HepG2 (cell line): ENCODE measurements around the gene INO80B. TPM values are rescaled to one million over a fixed set of nuclear protein-coding genes. Genes with fewer than 3 reads are reported as not detected.
A peak's percentile ranks its signal among the peaks of the same experiment; 100 is the strongest.

Experiments used
- ATAC-seq: fragments of 200-7000 bp; cut with Tn5 transposase; 3 replicates; pipeline ENCODE4 v1.9.1; 2020; ENCODE audit warnings: mild to moderate bottlenecking, moderate library complexity
- BruUV-seq: library from RNA; stranded (reverse); fragments of 400-500 nt; replicated peaks from 2 replicates; lab custom pipeline; 2021; lab: Mats Ljungman, UMichigan
- CTCF ChIA-PET: fragments of 300-600 bp; formaldehyde crosslinking; extraction: SDS; loops from one replicate; lab custom pipeline; 2021; ENCODE audit warnings: low total read pairs, inconsistent platforms, low intra/inter-chr PET ratio; lab: Yijun Ruan, JAX
- POLR2A ChIA-PET: fragments of 350-600 bp; sonication (Branson Sonifier 250); formaldehyde crosslinking; loops from one replicate; lab custom pipeline; 2020; ENCODE audit warnings: antibody characterized with exemption, inconsistent platforms; lab: Yijun Ruan, JAX
- DNase-seq: peaks from one replicate; pipeline ENCODE4 v3.0.0-alpha.2; 2015; ENCODE audit warnings: low spot score
- FAIRE-seq: peaks from 3 replicates; lab custom pipeline; 2011; peaks lifted over from hg19 to GRCh38; lab: Jason Lieb, UNC
- H2AFZ ChIP-seq: one replicate; pipeline ENCODE4 v1.6.1; 2011; ENCODE audit warnings: low read length, inconsistent platforms
- H3K27ac ChIP-seq: fragments of 300-600 bp; 3 replicates; pipeline ENCODE4 v1.8.0; 2011; ENCODE audit warnings: mixed run types, mild to moderate bottlenecking, mixed read lengths, low read length, inconsistent platforms; ENCODE audit not compliant: insufficient read depth; ENCODE audit errors: extremely low read length
- H3K27me3 ChIP-seq, 2 experiments: fragments of 200-600 bp in 1 of 2; 2 replicates in 1 of 2; 3 replicates in 1 of 2; pipeline versions ENCODE4 v1.6.0 to v1.8.0; 2011; ENCODE audit warnings: low read length in 2 of 2, mild to moderate bottlenecking in 2 of 2, moderate library complexity in 2 of 2, inconsistent platforms in 1 of 2; ENCODE audit not compliant: insufficient read depth in 2 of 2, control insufficient read depth in 1 of 2
- H3K36me3 ChIP-seq, 2 experiments: fragments of 200-600 bp in 1 of 2; replicated peaks in 1 of 2; 2 replicates in 1 of 2; 3 replicates in 1 of 2; pipeline versions ENCODE4 v1.5.1 to v1.8.0; 2011; ENCODE audit warnings: low read length in 2 of 2, inconsistent platforms in 1 of 2; ENCODE audit not compliant: insufficient read depth in 2 of 2, control insufficient read depth in 1 of 2
- H3K4me1 ChIP-seq: 2 replicates; pipeline ENCODE4 v1.5.1; 2012; ENCODE audit warnings: low read length, inconsistent platforms; ENCODE audit not compliant: insufficient read depth
- H3K4me2 ChIP-seq: 2 replicates; pipeline ENCODE4 v1.6.0; 2011; ENCODE audit warnings: low read depth, low read length, inconsistent platforms
- H3K4me3 ChIP-seq, 3 experiments: fragments of 200-600 bp in 1 of 3; sonication (generic), shearing (Covaris generic) in 1 of 3; replicated peaks in 1 of 3; 2 replicates each; pipeline ENCODE4 v1.5.1; 2011 to 2016; ENCODE audit warnings: low read length in 3 of 3, inconsistent platforms in 2 of 3, low read depth in 2 of 3, mild to moderate bottlenecking in 2 of 3, control low read depth in 1 of 3, mixed read lengths in 1 of 3; ENCODE audit not compliant: insufficient read depth in 1 of 3
- H3K79me2 ChIP-seq: one replicate; pipeline ENCODE4 v1.6.1; 2011; ENCODE audit warnings: low read length, inconsistent platforms; ENCODE audit not compliant: insufficient read depth
- H3K9ac ChIP-seq: 2 replicates; pipeline ENCODE4 v1.6.0; 2011; ENCODE audit warnings: mild to moderate bottlenecking, low read depth, low read length, inconsistent platforms; ENCODE audit not compliant: insufficient read depth
- H3K9me3 ChIP-seq: 2 replicates; pipeline ENCODE4 v1.5.1; 2012; ENCODE audit warnings: mild to moderate bottlenecking, low read length
- H4K20me1 ChIP-seq: 2 replicates; pipeline ENCODE4 v1.6.0; 2011; ENCODE audit warnings: inconsistent platforms, mild to moderate bottlenecking, low read length, moderate library complexity; ENCODE audit not compliant: insufficient read depth
- AKNA ChIP-seq: sonication (generic); formaldehyde crosslinking; IDR thresholded peaks from 2 replicates; pipeline ENCODE4 v1.4.0; 2020; ENCODE audit warnings: missing genetic modification reagents, borderline replicate concordance
- GABPA ChIP-seq, 2 experiments: IDR thresholded peaks; 2 replicates each; pipeline ENCODE4 v1.6.1; 2011 to 2016; ENCODE audit warnings: low read depth in 2 of 2, low read length in 1 of 2, missing biosample characterization in 1 of 2, missing genetic modification characterization in 1 of 2
- JDP2 ChIP-seq: sonication (generic); formaldehyde crosslinking; IDR thresholded peaks from 2 replicates; pipeline ENCODE4 v1.8.1; 2022; ENCODE audit warnings: missing genetic modification reagents, borderline replicate concordance
- KLF13 ChIP-seq: sonication (generic); formaldehyde crosslinking; IDR thresholded peaks from 2 replicates; pipeline ENCODE4 v1.4.0; 2020; ENCODE audit warnings: mild to moderate bottlenecking, missing genetic modification reagents
- RBM39 ChIP-seq: fragments of 200-400 bp; formaldehyde crosslinking; IDR thresholded peaks from one replicate; pipeline ENCODE4 v1.6.1; 2018; ENCODE audit warnings: antibody characterized with exemption, mild to moderate bottlenecking, low read depth, low read length; ENCODE audit not compliant: poor library complexity, severe bottlenecking
- TEAD2 ChIP-seq: sonication (generic); formaldehyde crosslinking; IDR thresholded peaks from 2 replicates; pipeline ENCODE4 v1.9.0; 2021; ENCODE audit warnings: missing genetic modification reagents
- ZBTB39 ChIP-seq: sonication (generic); formaldehyde crosslinking; IDR thresholded peaks from 2 replicates; pipeline ENCODE4 v1.5.0; 2020; ENCODE audit warnings: missing genetic modification reagents
- ZNF225 ChIP-seq: sonication (generic); formaldehyde crosslinking; IDR thresholded peaks from 2 replicates; pipeline ENCODE4 v1.4.0; 2020; ENCODE audit warnings: mild to moderate bottlenecking, missing genetic modification reagents
- ZNF446 ChIP-seq: sonication (generic); formaldehyde crosslinking; IDR thresholded peaks from 2 replicates; pipeline ENCODE4 v1.5.0; 2020; ENCODE audit warnings: mild to moderate bottlenecking, missing genetic modification reagents
- ZNF577 ChIP-seq: sonication (generic); formaldehyde crosslinking; IDR thresholded peaks from 2 replicates; pipeline ENCODE4 v1.4.0; 2020; ENCODE audit warnings: mild to moderate bottlenecking, low read depth, missing genetic modification reagents, borderline replicate concordance
- WGBS: methylation state at CpG from one replicate; pipeline ENCODE4 v1.1.6; 2017; ENCODE audit warnings: low lambda C conversion rate; 5-methylcytosine and 5-hydroxymethylcytosine counted together
- in situ Hi-C: cut with HindIII; loops from 2 replicates; pipeline ENCODE4 v1.10.0; 2017; ENCODE audit warnings: low pct_unique_long_range_greater_than_20kb; ENCODE audit not compliant: extremely low pct_ligation_motif_present
- intact Hi-C: fragments of 100-400 bp; cut with micrococcal nuclease; formaldehyde crosslinking; loops from one replicate; pipeline ENCODE4 v1.10.0; 2022; ENCODE audit not compliant: unreplicated experiment
- polyA plus RNA-seq, 8 experiments: library from polyadenylated mRNA; depleted of rRNA in 3 of 8; stranded (reverse) in 7 of 8; unstranded in 1 of 8; fragments of >200 nt; fragmentation: Illumina TruSeq in 4 of 8; extraction: Trizol in 4 of 8; gene quantifications; 2 replicates each; pipeline versions ENCODE4 v1.2.1 to v1.2.3, GENCODE V29; 2011 to 2016; ENCODE audit warnings: low read depth in 4 of 8, missing spikeins in 1 of 8, mixed read lengths in 1 of 8; ENCODE audit not compliant: insufficient read depth in 1 of 8
- total RNA-seq, 5 experiments: library from RNA; depleted of rRNA; stranded (reverse); fragments of >200 nt; fragmentation: Illumina TruSeq; extraction: Trizol; gene quantifications; 2 replicates each; pipeline ENCODE4 v1.2.3, GENCODE V29; 2016; ENCODE audit warnings: low read depth in 1 of 5
- TF ChIP-seq, protein P1 (sequence below): sonication (generic); formaldehyde crosslinking; IDR thresholded peaks from 2 replicates; pipeline ENCODE4; 2020; ENCODE audit warnings: missing genetic modification reagents, mild to moderate bottlenecking, borderline replicate concordance

INO80B gene
- total and polyA plus RNA-seq, 2 of the 13 experiments (the other 11 are each of a cell fraction or from before 2014, with no cell fraction given) = 6.2 to 14.5 TPM

DNA sequence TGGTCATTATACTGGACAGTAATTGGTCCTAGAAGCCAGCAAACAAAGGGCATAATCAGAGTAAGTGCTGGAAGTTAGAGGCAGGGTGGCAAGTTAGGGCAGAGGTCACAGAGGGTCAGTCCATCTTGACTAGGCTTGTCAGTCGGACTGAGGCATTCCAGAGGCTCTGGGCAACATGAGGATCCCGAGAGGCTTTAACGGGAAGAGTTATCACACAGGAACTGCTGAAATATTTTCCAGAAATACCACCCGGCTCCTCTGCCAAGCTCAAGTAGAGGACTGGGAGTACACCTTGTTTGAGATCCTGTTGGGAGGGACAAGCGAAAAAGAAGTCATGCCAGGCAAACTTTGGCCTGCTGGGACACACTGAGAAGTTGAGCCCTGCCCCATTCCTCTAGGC lies 47.2 kb upstream of the INO80B start (continued):
- no peak for TF ChIP-seq ZBTB39 (CRISPR knock-in tag)
- no peak for TF ChIP-seq AKNA (CRISPR knock-in tag)
- TF ChIP-seq JDP2 (CRISPR knock-in tag) = no peak

DNA sequence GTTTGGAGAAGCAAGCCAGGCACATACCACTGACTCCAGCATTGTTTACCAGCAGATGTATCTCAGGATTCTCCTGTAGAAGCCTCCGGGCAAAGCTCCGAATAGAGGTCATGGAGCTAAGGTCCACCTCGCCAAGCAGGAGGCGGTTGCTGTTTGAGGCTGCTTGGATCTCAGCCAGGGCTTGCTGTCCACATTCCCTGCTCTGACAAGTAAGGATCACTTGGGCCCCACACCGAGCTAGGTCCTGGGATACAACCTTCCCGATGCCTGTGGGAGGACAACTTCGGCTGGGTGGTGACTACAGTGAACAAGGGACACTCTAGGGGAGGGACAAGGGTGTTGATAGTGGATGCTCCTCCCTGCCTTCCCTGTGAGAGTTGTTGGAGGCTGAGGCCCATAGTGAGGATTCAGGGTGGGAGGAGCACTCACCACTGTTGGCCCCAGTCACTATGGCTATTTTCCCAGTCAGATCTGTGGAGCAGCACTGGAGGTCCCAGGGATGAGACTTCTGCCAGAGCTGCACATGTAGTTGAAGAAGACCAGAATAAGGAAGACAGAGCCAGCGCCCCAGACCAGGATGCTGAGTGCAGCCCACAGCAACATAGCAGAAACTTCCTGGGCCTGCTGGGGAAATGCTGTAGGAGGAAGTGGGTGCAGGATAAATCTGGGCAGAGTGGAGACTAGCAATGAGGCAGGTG lies 41.7 kb upstream of the INO80B start:
- FAIRE-seq = peak; percentile 96
- Histone ChIP-seq H3K9ac (peak overlapping the region; percentile 5; the same call in 1 of the 2 replicates), H3K79me2 (no peaks in the 10 kb centered on the region), H3K27ac (peak overlapping the region; percentile 13), H3K27me3 (peaks cover 0 to 9% of the 10 kb centered on the region in 2 experiments; a peak in 3 of 5 replicates), H3K36me3 (no peaks in the 10 kb centered on the region), H2AFZ (peak overlapping the region; percentile 43), H3K9me3 (no peaks in the 10 kb centered on the region), H3K4me3 (peak overlapping the region in 2 of 3 experiments; percentile 2 to 63; a peak in 2 of 6 replicates), H3K4me1 (peaks cover 27% of the 10 kb centered on the region), H4K20me1 (no peaks in the 10 kb centered on the region), H3K4me2 (peak overlapping the region; percentile 84)
- DNase-seq = peak; percentile 78
- in situ Hi-C loops = no loop called here
- BruUV-seq = no TSS peak
- 3% methylated on average over 8 of the region's 8 CpGs for WGBS
- peak; percentile 84 for ATAC-seq
- intact Hi-C loops = no loop called here
- ChIA-PET POLR2A (interaction anchor here (0.7 to 2.4 kb wide), 11 partner anchors 11 to 117 kb away, joined by 3 to 17 read pairs (median 5); partner anchors contain the start of genes AUP1, HTRA2, MRPL53 and PCGF1), CTCF (no interaction called here)
- TF ChIP-seq ZNF225 (CRISPR knock-in tag) = 0 out of 2 replicates have a peak, but pooled peaks have one; percentile 38
- no peak for TF ChIP-seq ZNF446 (CRISPR knock-in tag)
- no peak for TF ChIP-seq KLF13
- no peak for TF ChIP-seq ZNF577 (CRISPR knock-in tag)
- TF ChIP-seq TEAD2 = no peak
- no peak for TF ChIP-seq GABPA (IDR thresholded peaks at IDR 0.05; ENCODE audit: low read depth, low read length)
- no peak for TF ChIP-seq GABPA (CRISPR knock-in tag; IDR thresholded peaks at IDR 0.05; ENCODE audit: low read depth)
- TF ChIP-seq, protein P1, sequence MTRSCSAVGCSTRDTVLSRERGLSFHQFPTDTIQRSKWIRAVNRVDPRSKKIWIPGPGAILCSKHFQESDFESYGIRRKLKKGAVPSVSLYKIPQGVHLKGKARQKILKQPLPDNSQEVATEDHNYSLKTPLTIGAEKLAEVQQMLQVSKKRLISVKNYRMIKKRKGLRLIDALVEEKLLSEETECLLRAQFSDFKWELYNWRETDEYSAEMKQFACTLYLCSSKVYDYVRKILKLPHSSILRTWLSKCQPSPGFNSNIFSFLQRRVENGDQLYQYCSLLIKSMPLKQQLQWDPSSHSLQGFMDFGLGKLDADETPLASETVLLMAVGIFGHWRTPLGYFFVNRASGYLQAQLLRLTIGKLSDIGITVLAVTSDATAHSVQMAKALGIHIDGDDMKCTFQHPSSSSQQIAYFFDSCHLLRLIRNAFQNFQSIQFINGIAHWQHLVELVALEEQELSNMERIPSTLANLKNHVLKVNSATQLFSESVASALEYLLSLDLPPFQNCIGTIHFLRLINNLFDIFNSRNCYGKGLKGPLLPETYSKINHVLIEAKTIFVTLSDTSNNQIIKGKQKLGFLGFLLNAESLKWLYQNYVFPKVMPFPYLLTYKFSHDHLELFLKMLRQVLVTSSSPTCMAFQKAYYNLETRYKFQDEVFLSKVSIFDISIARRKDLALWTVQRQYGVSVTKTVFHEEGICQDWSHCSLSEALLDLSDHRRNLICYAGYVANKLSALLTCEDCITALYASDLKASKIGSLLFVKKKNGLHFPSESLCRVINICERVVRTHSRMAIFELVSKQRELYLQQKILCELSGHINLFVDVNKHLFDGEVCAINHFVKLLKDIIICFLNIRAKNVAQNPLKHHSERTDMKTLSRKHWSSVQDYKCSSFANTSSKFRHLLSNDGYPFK (CRISPR knock-in tag) = peak; percentile 48; the same call in 1 of the 2 replicates
- no peak for TF ChIP-seq RBM39
